H54 (cell line): ENCODE results near the gene WFIKKN2.
"Not testable (repeated sequence)": the region's sequence is repeated elsewhere in the genome, so short reads cannot be mapped to it uniquely, and the experiment has no call there.

Source experiments
- DNase-seq: peaks from one replicate; pipeline ENCODE4 v3.0.0; 2011; ENCODE audit warnings: low spot score, mixed read lengths; ENCODE audit not compliant: insufficient read length
- FAIRE-seq: peaks from 3 replicates; lab custom pipeline; 2011; peaks lifted over from hg19 to GRCh38; lab: Jason Lieb, UNC
- POLR2A ChIP-seq: IDR thresholded peaks from 2 replicates; pipeline ENCODE4 v1.6.1; 2011; ENCODE audit warnings: low read depth, mild to moderate bottlenecking, low read length

The WFIKKN2 gene

DNA sequence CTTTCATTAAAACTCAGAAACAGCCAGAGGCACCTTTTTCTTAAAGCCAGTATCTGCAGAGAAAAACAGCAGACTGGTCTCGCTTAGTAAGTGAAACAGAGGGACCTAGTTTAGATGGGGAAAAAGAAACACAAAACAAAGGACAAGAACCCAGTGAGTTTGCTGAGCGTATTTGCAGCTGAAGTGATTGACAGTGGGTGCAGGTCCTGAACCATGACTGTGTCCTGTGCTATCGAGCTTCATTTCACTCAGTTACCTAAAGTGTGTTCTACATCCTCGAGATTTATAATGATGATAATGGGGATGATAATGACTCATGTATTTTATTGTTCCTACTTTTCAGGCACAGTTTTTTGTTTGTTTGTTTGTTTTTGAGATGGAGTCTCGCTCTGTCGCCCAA is 31.7 kb upstream of the WFIKKN2 start:
- TF ChIP-seq POLR2A = no peak
- FAIRE-seq = no peak
- no peak for DNase-seq

- not testable (repeated sequence) for FAIRE-seq
Measured at GRCh38 chr17:50804749-50805475, 30.5 kb upstream of the WFIKKN2 start.

DNA sequence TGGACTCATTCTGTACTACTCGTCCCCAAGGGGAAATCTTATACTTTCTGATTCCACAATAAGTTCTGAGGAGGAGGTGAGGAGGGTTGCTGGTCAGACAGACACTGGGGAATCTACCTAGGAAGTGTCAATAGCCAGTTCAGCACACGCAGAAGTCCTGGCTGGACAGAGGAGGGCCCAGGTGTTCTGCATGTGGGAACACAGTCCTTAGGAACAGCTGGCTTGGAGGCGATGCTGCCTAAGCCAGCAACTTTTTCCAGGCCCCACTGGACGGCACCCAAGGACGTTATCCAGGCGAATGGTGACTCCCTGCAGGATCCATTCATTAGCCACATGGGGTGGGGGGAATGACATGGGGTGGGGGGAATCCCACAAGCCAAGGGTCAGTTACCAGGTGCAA is 29.9 kb upstream of the WFIKKN2 start:
- TF ChIP-seq POLR2A = no peak
- DNase-seq = no peak
- no peak for FAIRE-seq

More at GRCh38 chr17:50804749-50805475, 30.5 kb upstream of the WFIKKN2 start:
- DNase-seq = not testable (repeated sequence)

- no peak for TF ChIP-seq POLR2A
- DNase-seq (no peak), FAIRE-seq (no peak)
Measured at GRCh38 chr17:50806141-50806643, 29.2 kb upstream of the WFIKKN2 start.

DNA sequence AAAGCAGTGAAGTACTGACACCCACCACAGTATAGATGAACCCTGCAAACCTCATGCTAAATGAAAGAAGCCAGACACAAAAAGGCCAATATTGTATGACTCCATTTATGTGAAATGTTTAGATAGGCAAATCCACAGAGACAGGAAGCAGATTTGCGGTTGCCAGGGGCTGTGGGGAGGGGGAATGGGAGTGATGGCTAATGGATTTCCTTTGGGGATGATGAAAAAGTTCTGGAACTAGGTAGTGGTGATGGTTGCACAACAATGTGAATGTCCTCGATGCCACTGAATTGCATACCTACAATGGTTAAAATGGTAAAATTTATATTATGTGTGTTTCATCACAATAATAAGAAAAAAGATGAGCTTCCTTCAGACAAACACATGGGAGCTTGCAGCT is 28.4 kb upstream of the WFIKKN2 start:
- DNase-seq (no peak), FAIRE-seq (no peak)
- no peak for TF ChIP-seq POLR2A

- FAIRE-seq (no peak), DNase-seq (no peak)
- TF ChIP-seq POLR2A = no peak
Measured at GRCh38 chr17:50807675-50808074, 27.7 kb upstream of the WFIKKN2 start.

- no peak for FAIRE-seq
- DNase-seq = no peak
- no peak for TF ChIP-seq POLR2A
Measured at GRCh38 chr17:50808413-50808812, 27.0 kb upstream of the WFIKKN2 start.

GRCh38 chr17:50808888-50809287 is 26.5 kb upstream of the WFIKKN2 start:
- DNase-seq (no peak), FAIRE-seq (no peak)
- TF ChIP-seq POLR2A = no peak

DNA sequence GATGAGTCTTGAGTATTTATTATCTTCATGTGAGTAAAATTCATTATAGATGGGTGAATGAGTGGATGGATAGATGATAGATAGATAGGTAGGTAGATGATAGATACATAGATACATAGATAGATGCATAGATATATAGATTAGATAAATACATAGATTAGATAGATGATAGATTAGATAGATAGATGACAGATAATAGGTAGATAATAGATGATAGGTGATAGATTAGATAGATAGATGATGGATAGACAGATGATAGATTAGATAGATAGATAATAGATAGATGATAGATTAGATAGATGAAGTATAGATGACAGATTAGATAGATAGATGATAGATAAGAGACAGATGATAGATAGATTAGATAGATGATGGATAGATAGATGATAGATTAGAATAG is 21.8 kb upstream of the WFIKKN2 start:
- DNase-seq (no peak), FAIRE-seq (no peak)
- no peak for TF ChIP-seq POLR2A

- no peak for FAIRE-seq
- no peak for TF ChIP-seq POLR2A
- DNase-seq = no peak
Measured at GRCh38 chr17:50815400-50815799, 20.0 kb upstream of the WFIKKN2 start.

DNA sequence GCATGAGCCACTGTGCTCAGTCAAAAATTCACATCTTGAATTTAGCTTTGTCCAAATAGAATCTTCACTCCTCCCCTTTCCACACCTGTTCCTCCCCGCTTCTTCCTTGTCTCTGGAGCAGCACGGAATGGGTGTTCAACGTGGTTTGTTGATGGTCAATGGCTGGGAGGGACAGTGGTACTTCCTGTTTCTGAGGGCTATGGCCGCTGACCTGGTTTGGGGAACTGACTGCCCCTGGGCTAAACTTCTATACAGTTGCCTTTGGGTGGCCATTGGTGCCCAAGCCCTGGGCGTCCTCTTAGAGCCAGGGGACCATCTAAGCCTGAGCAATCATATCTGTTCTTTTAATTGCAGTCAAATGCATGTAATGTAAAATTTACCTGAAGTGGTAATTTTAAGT is 19.1 kb upstream of the WFIKKN2 start:
- FAIRE-seq = no peak
- DNase-seq = no peak
- TF ChIP-seq POLR2A = no peak

- no peak for FAIRE-seq
- peak; percentile 53 for DNase-seq
- TF ChIP-seq POLR2A = no peak
Measured at GRCh38 chr17:50816771-50817751, 18.3 kb upstream of the WFIKKN2 start.

GRCh38 chr17:50817838-50818237 is 17.5 kb upstream of the WFIKKN2 start:
- no peak for TF ChIP-seq POLR2A
- FAIRE-seq (no peak), DNase-seq (peak; percentile 75)

DNA sequence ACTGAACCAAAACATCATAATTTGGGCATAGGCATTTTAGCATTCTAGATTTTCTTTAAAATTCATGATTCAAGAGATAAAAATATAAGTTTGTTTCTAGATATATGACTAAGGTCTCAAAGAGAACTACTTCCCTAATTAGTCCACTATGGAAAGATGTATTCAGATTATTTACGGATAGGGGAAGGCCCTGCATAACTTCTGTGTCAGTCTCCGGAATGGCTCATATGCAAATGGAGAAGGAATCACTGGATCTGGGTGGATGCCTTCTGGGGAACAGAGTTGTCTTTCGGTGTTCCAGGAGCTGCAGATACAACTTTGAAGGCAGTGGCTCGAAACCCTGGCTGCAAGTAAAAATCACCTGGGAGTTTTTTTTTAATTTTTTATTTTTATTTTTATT is 17.1 kb upstream of the WFIKKN2 start:
- no peak for TF ChIP-seq POLR2A
- no peak for DNase-seq
- FAIRE-seq = no peak
